Skin of body (tissue), 2 donors: ENCODE data around the gene SLC6A7. TPM values are rescaled to one million over a fixed set of nuclear protein-coding genes. Genes with fewer than 3 reads are reported as not detected.

Experiments used
- DNase-seq: peaks from one replicate; lab custom pipeline; 2025; lab: John Stamatoyannopoulos, UW
- total RNA-seq: library from RNA; depleted of rRNA; stranded (reverse); fragments of >200 nt; gene quantifications from one replicate; pipeline ENCODE4 v1.2.3, GENCODE V29; 2014

The SLC6A7 gene
- total RNA-seq, 1 donor from 2014 or later, result not detected

GRCh38 chr5:150172556-150172955 is 17.3 kb upstream of the SLC6A7 start:
- no peak for DNase-seq

GRCh38 chr5:150173161-150173560 is 16.7 kb upstream of the SLC6A7 start:
- DNase-seq, result no peak

GRCh38 chr5:150174285-150174684 is 15.6 kb upstream of the SLC6A7 start:
- no peak for DNase-seq

GRCh38 chr5:150175076-150175475 is 14.8 kb upstream of the SLC6A7 start:
- DNase-seq, result no peak

- DNase-seq, result no peak
These were observed 14.3 kb upstream of the SLC6A7 start for GRCh38 chr5:150175536-150175935.

GRCh38 chr5:150176745-150177477 is 13.0 kb upstream of the SLC6A7 start:
- DNase-seq, result no peak

GRCh38 chr5:150177721-150178120 is 12.1 kb upstream of the SLC6A7 start:
- DNase-seq, result no peak

GRCh38 chr5:150178262-150178661 is 11.6 kb upstream of the SLC6A7 start:
- no peak for DNase-seq

- no peak for DNase-seq
These were observed 10.7 kb upstream of the SLC6A7 start for GRCh38 chr5:150179019-150179620.

- DNase-seq, result peak; percentile 61
These were observed 9.4 kb upstream of the SLC6A7 start for GRCh38 chr5:150180241-150181026.

GRCh38 chr5:150181027-150181426 is 8.8 kb upstream of the SLC6A7 start:
- no peak for DNase-seq

- no peak for DNase-seq
These were observed 7.9 kb upstream of the SLC6A7 start for GRCh38 chr5:150181766-150182545.

GRCh38 chr5:150182774-150183173 is 7.1 kb upstream of the SLC6A7 start:
- DNase-seq, result no peak

- DNase-seq, result no peak
These were observed 6.4 kb upstream of the SLC6A7 start for GRCh38 chr5:150183436-150183835.

- no peak for DNase-seq
These were observed 5.9 kb upstream of the SLC6A7 start for GRCh38 chr5:150184006-150184405.

GRCh38 chr5:150184990-150185912 is 4.6 kb upstream of the SLC6A7 start:
- no peak for DNase-seq

GRCh38 chr5:150186137-150186536 is 3.7 kb upstream of the SLC6A7 start:
- no peak for DNase-seq

GRCh38 chr5:150186897-150187296 is 3.0 kb upstream of the SLC6A7 start:
- no peak for DNase-seq

GRCh38 chr5:150188146-150188842 is 1.6 kb upstream of the SLC6A7 start:
- DNase-seq, result no peak

GRCh38 chr5:150189326-150189725 is 536 bp upstream of the SLC6A7 start:
- DNase-seq, result no peak
